ENCODE measurements around the gene HYAL3. TPM values are rescaled to one million over a fixed set of nuclear protein-coding genes. Genes with fewer than 3 reads are reported as not detected.
A peak's percentile ranks its signal among the peaks of the same experiment; 100 is the strongest.

Gene HYAL3
- total and polyA plus RNA-seq, 2 of the 13 experiments (the other 11 are each of a cell fraction or from before 2014, with no cell fraction given), result 5.5 to 10.4 TPM

DNA sequence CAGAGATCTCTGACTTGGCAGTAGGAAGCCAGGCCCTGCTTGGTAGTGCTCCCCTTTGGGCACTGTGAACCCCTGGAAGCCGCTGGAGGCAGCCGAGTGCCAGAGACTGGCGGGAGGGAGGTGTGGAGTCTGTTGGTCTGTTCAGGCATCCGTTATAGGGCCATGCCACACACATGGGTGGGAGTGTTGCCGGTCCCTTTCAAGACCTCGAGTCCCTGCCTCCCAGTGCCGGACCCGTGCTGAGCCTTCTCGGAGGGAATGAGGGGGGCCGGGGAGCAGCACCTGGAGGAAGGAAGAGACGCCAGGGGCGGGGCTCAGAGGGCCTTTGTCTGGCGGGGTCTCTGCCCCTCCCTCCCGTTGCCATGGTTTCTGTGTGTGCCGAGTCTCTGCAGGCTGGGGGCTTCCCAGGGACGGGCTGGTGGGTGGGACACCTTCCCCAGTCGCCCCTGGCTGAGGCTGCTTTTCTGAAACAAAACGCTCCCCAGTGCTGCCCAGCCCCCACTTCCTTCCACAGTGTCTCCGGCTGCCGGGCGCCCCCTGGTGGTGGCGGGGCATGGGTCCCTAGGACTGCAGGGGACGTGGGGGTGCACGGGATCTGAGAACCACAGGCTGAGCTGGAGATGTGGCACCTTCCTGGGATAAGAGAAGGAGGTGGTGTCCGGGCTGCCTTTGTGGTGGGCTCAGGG, 53.2 kb downstream of the HYAL3 start (continued):
- TF ChIP-seq, protein P1, sequence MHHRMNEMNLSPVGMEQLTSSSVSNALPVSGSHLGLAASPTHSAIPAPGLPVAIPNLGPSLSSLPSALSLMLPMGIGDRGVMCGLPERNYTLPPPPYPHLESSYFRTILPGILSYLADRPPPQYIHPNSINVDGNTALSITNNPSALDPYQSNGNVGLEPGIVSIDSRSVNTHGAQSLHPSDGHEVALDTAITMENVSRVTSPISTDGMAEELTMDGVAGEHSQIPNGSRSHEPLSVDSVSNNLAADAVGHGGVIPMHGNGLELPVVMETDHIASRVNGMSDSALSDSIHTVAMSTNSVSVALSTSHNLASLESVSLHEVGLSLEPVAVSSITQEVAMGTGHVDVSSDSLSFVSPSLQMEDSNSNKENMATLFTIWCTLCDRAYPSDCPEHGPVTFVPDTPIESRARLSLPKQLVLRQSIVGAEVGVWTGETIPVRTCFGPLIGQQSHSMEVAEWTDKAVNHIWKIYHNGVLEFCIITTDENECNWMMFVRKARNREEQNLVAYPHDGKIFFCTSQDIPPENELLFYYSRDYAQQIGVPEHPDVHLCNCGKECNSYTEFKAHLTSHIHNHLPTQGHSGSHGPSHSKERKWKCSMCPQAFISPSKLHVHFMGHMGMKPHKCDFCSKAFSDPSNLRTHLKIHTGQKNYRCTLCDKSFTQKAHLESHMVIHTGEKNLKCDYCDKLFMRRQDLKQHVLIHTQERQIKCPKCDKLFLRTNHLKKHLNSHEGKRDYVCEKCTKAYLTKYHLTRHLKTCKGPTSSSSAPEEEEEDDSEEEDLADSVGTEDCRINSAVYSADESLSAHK (CRISPR knock-in tag; IDR thresholded peaks at IDR 0.05; ENCODE audit: borderline replicate concordance), result no peak
- TF ChIP-seq ZNF7 (CRISPR knock-in tag; IDR thresholded peaks at IDR 0.05) (no peak), ZNF3 (CRISPR knock-in tag; IDR thresholded peaks at IDR 0.05) (no peak), FIP1L1 (IDR thresholded peaks at IDR 0.05; ENCODE audit: borderline replicate concordance, insufficient read depth, low read depth, low read length) (no peak), ZNF468 (CRISPR knock-in tag; IDR thresholded peaks at IDR 0.05) (no peak), FOSL2 (CRISPR knock-in tag; IDR thresholded peaks at IDR 0.05) (0 out of 2 replicates have a peak, but pooled peaks have one; percentile 12), ZSCAN22 (CRISPR knock-in tag; IDR thresholded peaks at IDR 0.05) (no peak), STAT5B (CRISPR knock-in tag; IDR thresholded peaks at IDR 0.05) (no peak), ZNF670 (CRISPR knock-in tag; IDR thresholded peaks at IDR 0.05; ENCODE audit: borderline replicate concordance) (no peak), NFKB2 (CRISPR knock-in tag; IDR thresholded peaks at IDR 0.05; ENCODE audit: borderline replicate concordance) (no peak)
- TF ChIP-seq, protein P2, sequence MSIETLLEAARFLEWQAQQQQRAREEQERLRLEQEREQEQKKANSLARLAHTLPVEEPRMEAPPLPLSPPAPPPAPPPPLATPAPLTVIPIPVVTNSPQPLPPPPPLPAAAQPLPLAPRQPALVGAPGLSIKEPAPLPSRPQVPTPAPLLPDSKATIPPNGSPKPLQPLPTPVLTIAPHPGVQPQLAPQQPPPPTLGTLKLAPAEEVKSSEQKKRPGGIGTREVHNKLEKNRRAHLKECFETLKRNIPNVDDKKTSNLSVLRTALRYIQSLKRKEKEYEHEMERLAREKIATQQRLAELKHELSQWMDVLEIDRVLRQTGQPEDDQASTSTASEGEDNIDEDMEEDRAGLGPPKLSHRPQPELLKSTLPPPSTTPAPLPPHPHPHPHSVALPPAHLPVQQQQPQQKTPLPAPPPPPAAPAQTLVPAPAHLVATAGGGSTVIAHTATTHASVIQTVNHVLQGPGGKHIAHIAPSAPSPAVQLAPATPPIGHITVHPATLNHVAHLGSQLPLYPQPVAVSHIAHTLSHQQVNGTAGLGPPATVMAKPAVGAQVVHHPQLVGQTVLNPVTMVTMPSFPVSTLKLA (IDR thresholded peaks at IDR 0.05), result no peak
- TF ChIP-seq, protein P3, sequence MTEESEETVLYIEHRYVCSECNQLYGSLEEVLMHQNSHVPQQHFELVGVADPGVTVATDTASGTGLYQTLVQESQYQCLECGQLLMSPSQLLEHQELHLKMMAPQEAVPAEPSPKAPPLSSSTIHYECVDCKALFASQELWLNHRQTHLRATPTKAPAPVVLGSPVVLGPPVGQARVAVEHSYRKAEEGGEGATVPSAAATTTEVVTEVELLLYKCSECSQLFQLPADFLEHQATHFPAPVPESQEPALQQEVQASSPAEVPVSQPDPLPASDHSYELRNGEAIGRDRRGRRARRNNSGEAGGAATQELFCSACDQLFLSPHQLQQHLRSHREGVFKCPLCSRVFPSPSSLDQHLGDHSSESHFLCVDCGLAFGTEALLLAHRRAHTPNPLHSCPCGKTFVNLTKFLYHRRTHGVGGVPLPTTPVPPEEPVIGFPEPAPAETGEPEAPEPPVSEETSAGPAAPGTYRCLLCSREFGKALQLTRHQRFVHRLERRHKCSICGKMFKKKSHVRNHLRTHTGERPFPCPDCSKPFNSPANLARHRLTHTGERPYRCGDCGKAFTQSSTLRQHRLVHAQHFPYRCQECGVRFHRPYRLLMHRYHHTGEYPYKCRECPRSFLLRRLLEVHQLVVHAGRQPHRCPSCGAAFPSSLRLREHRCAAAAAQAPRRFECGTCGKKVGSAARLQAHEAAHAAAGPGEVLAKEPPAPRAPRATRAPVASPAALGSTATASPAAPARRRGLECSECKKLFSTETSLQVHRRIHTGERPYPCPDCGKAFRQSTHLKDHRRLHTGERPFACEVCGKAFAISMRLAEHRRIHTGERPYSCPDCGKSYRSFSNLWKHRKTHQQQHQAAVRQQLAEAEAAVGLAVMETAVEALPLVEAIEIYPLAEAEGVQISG (CRISPR knock-in tag; IDR thresholded peaks at IDR 0.05), result peak; percentile 98
- TF ChIP-seq, protein P4, sequence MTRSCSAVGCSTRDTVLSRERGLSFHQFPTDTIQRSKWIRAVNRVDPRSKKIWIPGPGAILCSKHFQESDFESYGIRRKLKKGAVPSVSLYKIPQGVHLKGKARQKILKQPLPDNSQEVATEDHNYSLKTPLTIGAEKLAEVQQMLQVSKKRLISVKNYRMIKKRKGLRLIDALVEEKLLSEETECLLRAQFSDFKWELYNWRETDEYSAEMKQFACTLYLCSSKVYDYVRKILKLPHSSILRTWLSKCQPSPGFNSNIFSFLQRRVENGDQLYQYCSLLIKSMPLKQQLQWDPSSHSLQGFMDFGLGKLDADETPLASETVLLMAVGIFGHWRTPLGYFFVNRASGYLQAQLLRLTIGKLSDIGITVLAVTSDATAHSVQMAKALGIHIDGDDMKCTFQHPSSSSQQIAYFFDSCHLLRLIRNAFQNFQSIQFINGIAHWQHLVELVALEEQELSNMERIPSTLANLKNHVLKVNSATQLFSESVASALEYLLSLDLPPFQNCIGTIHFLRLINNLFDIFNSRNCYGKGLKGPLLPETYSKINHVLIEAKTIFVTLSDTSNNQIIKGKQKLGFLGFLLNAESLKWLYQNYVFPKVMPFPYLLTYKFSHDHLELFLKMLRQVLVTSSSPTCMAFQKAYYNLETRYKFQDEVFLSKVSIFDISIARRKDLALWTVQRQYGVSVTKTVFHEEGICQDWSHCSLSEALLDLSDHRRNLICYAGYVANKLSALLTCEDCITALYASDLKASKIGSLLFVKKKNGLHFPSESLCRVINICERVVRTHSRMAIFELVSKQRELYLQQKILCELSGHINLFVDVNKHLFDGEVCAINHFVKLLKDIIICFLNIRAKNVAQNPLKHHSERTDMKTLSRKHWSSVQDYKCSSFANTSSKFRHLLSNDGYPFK (CRISPR knock-in tag; IDR thresholded peaks at IDR 0.05; ENCODE audit: borderline replicate concordance), result no peak
- TF ChIP-seq, protein P5, sequence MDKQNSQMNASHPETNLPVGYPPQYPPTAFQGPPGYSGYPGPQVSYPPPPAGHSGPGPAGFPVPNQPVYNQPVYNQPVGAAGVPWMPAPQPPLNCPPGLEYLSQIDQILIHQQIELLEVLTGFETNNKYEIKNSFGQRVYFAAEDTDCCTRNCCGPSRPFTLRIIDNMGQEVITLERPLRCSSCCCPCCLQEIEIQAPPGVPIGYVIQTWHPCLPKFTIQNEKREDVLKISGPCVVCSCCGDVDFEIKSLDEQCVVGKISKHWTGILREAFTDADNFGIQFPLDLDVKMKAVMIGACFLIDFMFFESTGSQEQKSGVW (CRISPR knock-in tag; IDR thresholded peaks at IDR 0.05; ENCODE audit: borderline replicate concordance), result no peak
- TF ChIP-seq, protein P6, sequence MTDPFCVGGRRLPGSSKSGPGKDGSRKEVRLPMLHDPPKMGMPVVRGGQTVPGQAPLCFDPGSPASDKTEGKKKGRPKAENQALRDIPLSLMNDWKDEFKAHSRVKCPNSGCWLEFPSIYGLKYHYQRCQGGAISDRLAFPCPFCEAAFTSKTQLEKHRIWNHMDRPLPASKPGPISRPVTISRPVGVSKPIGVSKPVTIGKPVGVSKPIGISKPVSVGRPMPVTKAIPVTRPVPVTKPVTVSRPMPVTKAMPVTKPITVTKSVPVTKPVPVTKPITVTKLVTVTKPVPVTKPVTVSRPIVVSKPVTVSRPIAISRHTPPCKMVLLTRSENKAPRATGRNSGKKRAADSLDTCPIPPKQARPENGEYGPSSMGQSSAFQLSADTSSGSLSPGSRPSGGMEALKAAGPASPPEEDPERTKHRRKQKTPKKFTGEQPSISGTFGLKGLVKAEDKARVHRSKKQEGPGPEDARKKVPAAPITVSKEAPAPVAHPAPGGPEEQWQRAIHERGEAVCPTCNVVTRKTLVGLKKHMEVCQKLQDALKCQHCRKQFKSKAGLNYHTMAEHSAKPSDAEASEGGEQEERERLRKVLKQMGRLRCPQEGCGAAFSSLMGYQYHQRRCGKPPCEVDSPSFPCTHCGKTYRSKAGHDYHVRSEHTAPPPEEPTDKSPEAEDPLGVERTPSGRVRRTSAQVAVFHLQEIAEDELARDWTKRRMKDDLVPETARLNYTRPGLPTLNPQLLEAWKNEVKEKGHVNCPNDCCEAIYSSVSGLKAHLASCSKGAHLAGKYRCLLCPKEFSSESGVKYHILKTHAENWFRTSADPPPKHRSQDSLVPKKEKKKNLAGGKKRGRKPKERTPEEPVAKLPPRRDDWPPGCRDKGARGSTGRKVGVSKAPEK (CRISPR knock-in tag; IDR thresholded peaks at IDR 0.05; ENCODE audit: borderline replicate concordance), result no peak
